GM04503 (cell line): ENCODE results near the gene INO80.

ENCODE experiments used
- DNase-seq: peaks from one replicate; pipeline ENCODE4 v3.0.0-alpha.2; 2012; ENCODE audit warnings: low read depth

Gene INO80

DNA sequence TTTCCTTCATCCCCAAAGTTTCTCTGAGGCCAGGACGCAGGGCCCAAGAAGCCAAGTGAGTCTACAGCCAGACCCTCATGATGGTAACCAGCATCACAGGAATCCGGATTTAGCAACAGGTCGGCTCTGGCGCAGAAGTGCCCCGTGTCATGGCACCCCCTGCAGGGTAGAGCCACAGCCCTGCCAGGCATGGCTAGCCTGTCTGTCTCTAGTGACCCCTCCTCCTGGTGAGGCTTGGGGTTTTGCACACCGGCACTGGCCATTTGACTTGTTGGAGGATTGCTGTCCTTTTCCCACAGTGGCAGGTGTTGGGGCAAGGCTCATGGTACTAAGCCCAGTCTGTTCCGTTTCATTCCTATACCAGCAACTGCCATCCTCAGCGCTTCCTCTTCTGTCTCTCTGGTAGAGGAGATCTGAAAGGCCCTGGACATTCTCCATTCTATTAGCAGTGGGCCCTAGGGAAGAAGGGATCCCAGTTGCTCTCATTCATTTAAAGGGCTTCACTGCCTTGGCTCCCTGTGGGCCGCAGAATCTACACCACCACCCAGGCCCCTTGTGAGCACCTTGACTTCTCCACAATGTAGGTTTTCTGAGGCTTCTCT lies 172.2 kb downstream of the INO80 start:
- DNase-seq: no peak

DNA sequence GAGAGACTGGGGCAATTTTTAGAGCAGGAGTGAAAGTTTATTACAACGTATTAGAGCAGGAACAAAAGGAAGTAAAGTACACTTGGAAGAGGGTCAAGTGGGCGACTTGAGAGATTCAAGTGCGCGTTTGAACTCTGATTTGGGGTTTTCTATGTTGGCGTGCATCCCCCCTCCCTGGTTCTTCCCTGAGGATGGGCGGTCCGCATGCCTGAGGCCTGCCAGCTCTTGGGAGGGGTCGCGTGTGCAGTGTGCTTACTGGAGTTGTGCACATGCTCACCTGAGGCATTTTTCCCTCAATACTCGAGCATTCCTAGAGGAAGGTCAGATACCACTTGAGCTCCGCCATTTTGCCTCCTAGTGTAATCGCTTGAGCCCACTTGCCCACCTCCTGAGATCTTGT lies 173.2 kb downstream of the INO80 start:
- DNase-seq: no peak

DNA sequence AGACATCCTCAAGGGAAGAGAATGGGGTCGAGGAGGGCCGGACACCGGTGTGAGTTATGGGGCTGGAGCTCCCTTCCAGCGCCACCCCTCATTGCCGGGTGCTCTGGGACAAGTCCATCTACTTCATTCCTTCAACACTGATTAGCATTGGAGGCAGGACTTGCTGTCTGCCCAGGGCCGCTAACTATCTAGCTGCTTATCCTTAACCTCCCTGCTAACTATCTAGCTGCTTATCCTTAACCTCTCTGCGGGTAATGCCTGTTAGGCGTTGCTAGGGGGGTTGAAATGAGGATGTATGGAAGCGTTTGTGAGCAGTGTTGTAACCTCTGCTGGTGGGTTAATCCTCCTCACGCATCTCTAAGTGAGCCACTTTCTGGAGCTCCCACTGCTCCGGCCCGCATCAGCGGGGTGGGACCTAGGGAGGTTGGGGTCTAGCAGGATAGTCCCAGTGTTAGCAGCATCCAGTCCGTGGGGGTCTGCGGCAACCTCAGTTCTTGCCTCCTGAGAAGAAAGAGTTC lies 173.7 kb downstream of the INO80 start:
- DNase-seq: no peak

DNA sequence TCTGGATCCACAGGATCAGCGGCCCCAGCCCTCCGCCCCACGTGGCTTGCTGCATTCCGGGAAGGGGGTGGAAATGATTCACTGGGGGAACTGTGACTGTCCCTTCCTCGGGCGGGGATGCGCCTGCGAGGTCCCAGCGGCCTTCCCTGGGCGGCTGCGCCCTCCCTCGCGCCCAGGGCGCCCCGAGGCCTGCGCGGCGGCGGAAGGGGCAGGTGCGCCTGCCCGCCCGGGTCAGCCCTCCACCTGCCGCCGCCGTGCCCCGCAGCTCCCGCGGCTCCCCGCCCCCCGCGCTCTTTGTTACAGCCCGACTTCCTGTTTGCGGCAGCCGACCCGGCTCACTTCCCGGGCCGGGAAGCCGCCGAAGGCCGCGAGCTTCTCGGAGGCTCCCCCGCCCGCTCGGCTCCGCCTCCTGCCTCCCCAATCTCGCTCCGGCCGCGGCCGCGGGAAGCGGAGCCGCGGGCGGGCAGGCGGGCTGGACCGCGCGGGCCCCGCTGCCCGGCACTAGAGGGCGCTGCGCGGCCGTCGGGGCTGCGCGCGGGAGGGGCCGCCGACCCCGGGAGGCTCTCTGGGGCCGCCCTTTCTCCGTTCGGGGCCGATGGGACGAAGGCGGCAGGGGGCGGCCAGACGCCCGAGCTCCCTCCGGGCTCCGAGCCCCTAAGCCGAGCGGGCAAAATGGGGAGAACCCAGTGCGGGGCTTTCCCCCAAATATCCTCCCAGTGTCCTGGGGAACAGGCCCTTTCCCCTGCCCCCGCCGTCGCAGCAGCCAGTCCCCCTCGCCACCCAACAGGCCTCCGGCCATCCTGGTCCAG lies 174.3 kb downstream of the INO80 start:
- DNase-seq: no peak

DNA sequence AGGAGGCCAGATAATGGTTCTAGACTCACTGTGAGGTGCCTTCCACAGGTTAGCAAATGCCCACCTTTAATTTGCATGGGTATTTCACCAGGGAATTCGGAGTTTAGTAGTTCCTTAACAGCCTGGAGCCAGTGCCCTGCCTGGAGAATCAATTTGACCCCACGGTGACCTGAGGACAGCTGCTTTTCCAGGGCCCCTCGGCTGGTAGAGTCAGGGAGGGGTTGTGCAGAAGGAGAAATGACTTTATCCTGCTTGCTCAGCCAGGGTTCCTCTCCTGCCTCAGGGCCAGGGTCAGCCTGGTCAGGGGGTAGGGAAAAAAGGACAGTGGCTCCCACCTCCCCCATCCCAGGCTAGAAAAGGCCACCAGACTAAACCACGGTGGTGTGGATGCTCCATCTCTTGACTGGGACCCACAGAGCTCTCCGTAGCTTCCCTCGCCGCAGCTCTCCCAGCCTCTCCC lies 175.0 kb downstream of the INO80 start:
- no peak for DNase-seq

DNA sequence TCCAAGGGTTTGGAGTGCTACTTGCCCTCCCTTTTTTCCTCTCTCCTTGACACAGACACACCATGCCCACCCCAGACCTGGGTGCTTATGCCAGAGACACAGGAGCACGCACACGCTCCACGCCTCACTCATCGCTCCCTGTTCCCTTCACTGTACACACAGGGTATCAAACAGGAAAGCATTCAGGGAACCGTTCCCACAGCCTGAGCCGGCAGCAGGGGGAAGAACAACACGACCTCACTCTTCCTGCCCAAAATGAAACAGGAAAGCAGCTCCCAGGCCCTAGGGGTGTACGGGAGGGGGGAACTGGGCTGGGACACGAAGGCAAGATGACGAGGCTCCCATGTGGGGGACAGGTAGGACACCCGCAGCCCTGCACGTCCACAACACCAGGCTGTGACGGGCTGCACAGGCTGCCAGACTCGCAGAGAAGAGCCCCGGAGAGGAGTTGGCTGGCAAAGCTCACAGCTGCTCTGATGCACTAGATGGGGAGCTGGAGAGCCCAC lies 175.7 kb downstream of the INO80 start:
- no peak for DNase-seq

DNA sequence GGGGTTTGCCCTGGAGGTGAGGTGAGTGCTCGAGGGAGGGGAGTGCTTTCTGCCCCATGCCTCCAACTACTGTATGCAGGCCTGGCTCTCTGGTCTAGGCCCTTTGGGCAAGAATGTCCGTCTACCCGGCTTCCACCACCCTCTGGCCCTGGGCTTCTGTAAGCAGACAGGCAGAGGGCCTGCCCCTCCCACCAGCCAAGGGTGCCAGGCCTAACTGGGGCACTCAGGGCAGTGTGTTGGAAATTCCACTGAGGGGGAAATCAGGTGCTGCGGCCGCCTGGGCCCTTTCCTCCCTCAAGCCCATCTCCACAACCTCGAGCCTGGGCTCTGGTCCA lies 177.6 kb downstream of the INO80 start:
- no peak for DNase-seq

DNA sequence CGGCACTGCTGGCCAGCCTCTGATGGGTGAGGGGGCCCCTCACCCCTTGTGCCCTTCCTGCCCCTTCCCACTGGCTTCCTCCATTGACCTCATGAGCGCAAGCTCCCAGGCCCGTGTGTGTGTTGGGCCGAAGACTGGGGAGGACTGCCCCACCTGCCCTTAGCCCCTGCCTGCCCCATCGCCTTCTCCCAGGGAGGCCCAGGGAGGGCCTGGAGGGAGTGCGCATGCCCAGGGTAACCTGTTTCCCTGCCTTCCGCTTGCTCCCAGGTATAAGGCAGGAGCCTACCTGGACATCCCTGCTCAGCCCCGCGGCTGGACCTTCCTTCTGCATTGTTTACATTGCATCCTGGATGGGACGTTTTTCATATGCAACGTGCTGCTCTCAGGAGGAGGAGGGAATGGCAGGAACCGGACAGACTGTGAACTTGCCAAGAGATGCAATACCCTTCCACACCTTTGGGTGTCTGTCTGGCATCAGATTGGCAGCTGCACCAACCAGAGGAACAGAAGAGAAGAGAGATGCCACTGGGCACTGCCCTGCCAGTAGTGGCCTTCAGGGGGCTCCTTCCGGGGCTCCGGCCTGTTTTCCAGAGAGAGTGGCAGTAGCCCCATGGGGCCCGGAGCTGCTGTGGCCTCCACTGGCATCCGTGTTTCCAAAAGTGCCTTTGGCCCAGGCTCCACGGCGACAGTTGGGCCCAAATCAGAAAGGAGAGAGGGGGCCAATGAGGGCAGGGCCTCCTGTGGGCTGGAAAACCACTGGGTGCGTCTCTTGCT lies 178.1 kb downstream of the INO80 start:
- DNase-seq: no peak

DNA sequence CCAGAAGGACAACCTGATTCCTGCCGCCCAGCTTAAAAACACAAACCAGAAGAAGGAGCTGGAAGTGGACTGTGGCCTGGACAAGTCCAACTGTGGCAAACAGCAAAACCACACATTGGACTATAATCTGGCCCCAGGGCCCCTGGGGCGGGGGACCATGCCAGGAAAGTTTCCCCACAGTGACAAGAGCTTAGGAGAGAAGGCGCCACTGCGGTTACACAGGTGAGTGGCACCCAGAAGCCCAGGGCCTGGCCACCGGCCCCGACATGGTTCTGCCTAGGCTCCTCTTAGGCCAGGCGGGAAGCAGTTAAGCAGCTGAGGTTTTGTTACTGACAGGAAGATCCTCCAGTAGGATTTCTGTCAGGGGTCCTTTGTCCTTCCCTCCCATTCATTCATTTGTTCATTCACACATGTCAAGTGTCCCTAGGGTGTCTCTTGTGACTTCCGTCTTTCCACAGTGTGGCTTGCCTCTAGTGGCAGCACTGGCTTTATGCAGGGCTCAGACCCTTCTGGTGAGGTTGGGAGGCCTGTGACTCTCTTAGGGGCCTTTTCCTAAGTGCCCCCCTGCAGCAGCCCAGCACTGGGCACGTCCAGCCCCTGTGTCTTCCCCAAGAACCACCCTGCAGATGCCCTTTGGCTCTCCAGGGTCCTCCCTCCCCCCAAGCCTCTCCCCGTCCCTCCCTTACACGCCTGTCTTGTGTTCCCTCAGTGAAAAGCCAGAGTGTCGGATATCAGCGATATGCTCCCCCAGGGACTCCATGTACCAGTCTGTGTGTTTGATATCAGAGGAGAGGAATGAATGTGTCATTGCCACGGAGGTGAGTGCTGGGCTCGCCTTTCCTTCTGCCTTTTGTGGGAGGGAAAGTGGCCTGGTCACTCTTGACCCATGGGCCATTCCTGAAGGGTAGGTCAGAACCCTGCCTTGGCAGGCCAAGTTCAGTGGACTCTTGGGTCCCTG lies 179.1 kb downstream of the INO80 start:
- DNase-seq: no peak

DNA sequence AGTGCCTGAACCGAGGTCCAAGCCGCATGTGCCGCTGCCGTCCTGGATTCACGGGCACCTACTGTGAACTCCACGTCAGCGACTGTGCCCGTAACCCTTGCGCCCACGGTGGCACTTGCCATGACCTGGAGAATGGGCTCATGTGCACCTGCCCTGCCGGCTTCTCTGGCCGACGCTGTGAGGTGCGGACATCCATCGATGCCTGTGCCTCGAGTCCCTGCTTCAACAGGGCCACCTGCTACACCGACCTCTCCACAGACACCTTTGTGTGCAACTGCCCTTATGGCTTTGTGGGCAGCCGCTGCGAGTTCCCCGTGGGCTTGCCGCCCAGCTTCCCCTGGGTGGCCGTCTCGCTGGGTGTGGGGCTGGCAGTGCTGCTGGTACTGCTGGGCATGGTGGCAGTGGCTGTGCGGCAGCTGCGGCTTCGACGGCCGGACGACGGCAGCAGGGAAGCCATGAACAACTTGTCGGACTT lies 179.8 kb downstream of the INO80 start:
- no peak for DNase-seq

DNA sequence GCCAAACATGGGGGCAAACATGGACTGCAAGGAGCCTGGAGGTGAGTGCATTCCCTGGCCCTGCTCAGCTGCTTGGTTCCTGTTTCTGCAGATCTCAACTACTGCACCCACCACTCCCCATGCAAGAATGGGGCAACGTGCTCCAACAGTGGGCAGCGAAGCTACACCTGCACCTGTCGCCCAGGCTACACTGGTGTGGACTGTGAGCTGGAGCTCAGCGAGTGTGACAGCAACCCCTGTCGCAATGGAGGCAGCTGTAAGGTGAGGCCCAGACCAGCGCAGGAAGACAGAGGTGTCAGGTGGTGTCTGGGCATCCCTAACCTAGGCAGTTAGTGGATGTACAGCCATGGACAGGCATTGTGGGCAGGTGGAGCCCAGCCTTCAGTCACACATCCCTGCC lies 181.6 kb downstream of the INO80 start:
- no peak for DNase-seq

DNA sequence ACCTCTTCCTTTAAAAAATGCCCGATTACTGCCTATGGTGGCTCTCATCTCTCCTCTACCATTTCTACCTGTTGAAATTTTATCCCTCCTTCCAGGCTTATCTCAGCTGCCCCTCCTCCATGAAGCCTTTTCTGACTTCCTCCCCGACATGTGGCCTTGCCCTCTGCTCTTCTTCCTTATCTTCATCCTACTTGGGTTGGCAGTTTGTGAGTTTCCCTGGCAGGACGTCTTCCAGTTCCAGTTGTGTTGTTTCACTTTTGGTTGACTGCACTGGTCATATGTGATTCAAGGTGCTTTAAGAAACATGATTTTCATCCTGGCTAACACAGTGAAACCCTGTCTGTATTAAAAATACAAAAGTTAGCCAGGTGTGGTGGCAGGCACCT lies 182.6 kb downstream of the INO80 start:
- no peak for DNase-seq

DNA sequence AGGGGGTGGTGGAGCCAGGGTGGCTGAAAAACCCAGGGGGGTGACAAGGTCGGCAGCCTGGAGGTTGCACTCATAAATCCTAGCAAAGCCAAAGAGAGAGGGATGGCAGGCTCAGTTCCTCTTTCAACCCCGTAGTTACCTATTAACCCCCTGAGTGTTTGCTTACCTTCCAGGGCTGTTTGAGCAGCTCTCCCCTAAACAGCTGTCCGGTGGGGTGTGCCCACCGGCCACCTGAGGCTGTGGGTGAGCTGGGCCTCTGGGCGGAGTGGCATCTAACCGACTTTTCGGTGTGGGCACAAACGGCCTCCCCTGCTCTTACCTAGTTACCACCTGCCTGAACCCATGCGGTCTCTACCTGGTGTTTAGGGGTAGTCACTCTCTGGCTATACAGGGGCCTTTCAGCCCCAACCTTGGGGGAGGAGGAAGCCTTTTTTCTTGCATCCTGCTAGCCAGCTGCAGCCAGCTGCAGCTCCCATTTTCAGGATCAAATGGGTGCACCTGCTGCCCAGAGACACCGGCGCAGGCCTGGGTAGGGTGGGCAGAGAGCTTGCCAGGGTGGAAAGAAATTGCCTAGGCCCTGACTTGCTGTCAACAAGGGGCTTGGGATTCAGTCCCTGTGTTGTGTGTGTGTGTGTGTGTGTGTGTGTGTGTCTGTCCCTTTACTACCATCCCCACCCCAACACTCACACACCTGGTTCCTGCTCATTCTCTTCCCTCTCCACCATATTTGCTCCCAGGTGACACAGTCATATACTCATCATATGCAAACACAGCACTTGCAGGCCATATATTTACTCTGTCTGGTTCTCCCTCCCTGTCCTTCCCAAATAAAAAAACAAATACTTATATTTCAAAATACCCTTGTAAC lies 183.2 kb downstream of the INO80 start:
- no peak for DNase-seq

DNA sequence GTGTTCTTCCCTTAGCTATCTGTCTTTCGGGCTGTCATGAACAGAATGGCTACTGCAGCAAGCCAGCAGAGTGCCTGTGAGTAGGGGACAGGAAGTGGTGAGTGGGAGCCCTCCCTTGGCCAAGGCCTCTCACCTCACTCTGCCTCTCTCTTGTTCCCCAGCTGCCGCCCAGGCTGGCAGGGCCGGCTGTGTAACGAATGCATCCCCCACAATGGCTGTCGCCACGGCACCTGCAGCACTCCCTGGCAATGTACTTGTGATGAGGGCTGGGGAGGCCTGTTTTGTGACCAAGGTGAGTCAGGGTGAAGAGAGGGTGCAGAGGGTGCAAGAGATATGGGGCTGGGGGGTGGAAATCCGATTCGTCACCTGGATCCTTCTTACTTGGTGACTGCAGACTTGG lies 183.9 kb downstream of the INO80 start:
- no peak for DNase-seq

DNA sequence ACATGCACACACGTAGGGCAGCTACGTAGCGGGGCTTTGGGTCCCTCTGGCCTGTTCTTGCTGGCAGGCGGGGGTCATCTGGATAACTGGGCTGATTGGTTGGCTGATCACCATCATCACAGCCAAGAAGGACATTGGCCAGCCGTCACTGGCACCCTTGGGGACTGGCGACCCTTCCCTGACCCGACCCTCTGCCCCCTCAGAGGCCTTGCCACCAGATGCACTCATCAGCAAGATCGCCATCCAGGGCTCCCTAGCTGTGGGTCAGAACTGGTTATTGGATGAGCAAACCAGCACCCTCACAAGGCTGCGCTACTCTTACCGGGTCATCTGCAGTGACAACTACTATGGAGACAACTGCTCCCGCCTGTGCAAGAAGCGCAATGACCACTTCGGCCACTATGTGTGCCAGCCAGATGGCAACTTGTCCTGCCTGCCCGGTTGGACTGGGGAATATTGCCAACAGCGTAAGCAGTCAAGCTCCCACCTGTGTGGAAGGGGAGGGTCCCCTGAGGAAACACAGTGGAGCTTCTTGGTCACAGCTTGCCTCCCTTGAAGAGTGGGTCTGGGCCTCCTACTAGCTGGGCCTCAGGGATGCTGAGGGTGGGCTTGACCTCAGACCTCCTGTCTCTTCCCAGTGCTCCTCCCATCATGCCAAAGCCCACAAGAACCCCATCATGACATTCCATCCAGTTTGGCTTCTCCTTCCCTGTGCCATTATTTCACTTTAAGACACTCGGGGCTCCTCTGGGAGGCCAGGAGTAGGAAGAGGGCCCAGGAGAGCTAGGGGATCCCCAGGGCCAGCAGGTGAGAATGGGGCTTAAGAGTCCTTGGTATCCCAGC lies 184.6 kb downstream of the INO80 start:
- DNase-seq: no peak

DNA sequence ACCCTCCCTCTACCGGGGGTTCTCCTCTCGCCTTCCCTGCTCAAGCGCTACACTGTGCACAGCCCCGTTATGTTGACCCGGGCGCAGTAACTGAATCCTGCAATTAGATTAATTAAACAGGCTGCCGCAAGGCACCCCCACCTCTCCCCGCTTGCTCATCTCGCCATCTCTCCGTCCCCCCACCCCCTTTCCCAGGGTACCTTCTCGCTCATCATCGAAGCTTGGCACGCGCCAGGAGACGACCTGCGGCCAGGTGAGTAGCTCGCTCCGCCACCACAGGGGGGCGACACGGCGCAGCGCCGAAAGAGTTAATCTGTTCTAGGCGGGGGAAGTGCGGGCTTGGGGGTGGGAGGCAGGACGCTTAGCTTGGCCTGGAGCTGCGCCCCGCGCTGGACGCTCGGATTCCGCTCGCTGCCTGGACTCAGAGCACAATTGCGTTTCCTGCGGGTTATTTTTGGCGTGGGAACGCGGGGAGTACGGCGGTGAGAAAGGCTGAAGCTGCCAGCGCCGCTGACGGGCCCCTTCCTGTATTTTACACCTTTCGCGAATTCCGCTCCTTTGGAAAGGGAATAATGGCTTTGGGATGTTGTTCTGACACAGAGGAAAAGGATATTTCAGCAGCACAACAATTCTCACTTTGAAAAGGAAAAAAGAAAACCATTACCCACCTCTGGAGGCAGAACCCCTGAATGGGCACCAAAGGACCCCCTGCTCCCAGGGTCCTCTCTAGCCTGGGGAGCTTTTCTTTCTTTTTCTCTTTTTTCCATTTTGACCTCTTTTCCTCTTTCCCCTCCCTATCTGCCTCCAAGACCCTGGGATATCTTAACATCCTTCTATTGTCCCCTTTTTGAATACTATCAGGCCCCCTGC lies 185.4 kb downstream of the INO80 start:
- no peak for DNase-seq

DNA sequence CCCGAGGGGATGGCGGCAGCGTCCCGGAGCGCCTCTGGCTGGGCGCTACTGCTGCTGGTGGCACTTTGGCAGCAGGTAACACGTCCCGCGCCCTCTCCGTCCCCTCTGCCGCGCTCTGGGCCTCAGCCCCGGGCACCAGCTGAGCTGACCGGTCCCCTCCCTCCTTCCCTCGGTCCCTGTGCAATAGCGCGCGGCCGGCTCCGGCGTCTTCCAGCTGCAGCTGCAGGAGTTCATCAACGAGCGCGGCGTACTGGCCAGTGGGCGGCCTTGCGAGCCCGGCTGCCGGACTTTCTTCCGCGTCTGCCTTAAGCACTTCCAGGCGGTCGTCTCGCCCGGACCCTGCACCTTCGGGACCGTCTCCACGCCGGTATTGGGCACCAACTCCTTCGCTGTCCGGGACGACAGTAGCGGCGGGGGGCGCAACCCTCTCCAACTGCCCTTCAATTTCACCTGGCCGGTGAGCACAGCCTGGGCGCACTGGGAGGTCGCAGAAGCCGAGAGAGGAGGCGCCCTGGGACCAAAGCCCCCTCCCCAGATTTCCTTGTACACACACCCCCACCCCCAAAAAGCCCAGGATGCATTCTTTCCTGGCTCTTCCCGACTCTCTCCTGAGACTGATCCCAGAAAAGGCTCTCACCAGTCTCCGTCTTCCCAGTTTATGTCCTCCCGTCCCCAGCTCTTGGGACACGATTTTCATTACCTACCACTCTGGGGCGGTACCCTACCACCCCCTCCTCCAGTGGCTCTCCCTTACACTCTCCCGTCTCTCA lies 186.2 kb downstream of the INO80 start:
- DNase-seq: no peak
